HG03565 (cell line): ENCODE results near the gene TKT.

Experiments used
- ATAC-seq: cut with Tn5 transposase; IDR thresholded peaks from one replicate; pipeline ENCODE4 v1.9.1; 2021; ENCODE audit warnings: mild to moderate bottlenecking, moderate library complexity; ENCODE audit not compliant: unreplicated experiment

The TKT gene

GRCh38 chr3:53240989-53241972 is 14.5 kb downstream of the TKT start:
- no peak for ATAC-seq

- ATAC-seq, result no peak
Measured at GRCh38 chr3:53239800-53240199, 16.0 kb downstream of the TKT start.

- no peak for ATAC-seq
Measured at GRCh38 chr3:53238886-53239285, 16.9 kb downstream of the TKT start.

GRCh38 chr3:53238051-53238850 is 17.6 kb downstream of the TKT start:
- no peak for ATAC-seq

GRCh38 chr3:53236112-53236841 is 19.5 kb downstream of the TKT start:
- no peak for ATAC-seq

- ATAC-seq, result no peak
Measured at GRCh38 chr3:53235545-53235944, 20.3 kb downstream of the TKT start.

- ATAC-seq, result no peak
Measured at GRCh38 chr3:53234841-53235232, 21.0 kb downstream of the TKT start.

GRCh38 chr3:53234130-53234840 is 21.5 kb downstream of the TKT start:
- ATAC-seq, result no peak

- ATAC-seq, result no peak
Measured at GRCh38 chr3:53232641-53233377, 23.0 kb downstream of the TKT start.

GRCh38 chr3:53231532-53232511 is 24.0 kb downstream of the TKT start:
- no peak for ATAC-seq

- no peak for ATAC-seq
Measured at GRCh38 chr3:53230789-53231188, 25.0 kb downstream of the TKT start.

- ATAC-seq, result no peak
Measured at GRCh38 chr3:53230041-53230621, 25.7 kb downstream of the TKT start.

GRCh38 chr3:53229606-53230005 is 26.2 kb downstream of the TKT start:
- no peak for ATAC-seq

- no peak for ATAC-seq
Measured at GRCh38 chr3:53229171-53229570, 26.7 kb downstream of the TKT start.

- no peak for ATAC-seq
Measured at GRCh38 chr3:53227993-53228885, 27.6 kb downstream of the TKT start.

- ATAC-seq, result no peak
Measured at GRCh38 chr3:53226841-53227407, 28.9 kb downstream of the TKT start.
